CD14-positive monocyte (primary cell): ENCODE measurements around the gene TMEM128. TPM values are rescaled to one million over a fixed set of nuclear protein-coding genes. Genes with fewer than 3 reads are reported as not detected.

Experiments
- DNase-seq, 3 donors: peaks; one replicate each; pipeline ENCODE4 v3.0.0-alpha.2; 2011 to 2022
- H2AFZ ChIP-seq: 2 replicates; pipeline ENCODE4 v1.6.0; 2012; ENCODE audit warnings: mild to moderate bottlenecking, low read depth, low read length, inconsistent platforms; ENCODE audit not compliant: insufficient read depth, poor library complexity, severe bottlenecking
- H3K27ac ChIP-seq, 2 donors: 1 replicate in 1 of 2; 2 replicates in 1 of 2; pipeline ENCODE4 v1.5.1; 2012 to 2013; ENCODE audit warnings: low read length in 2 of 2, control low read depth in 1 of 2, inconsistent platforms in 1 of 2, low read depth in 1 of 2, mild to moderate bottlenecking in 1 of 2
- H3K27me3 ChIP-seq, 2 donors: one replicate each; pipeline versions ENCODE4 v1.6.0 to v1.6.1; 2011 to 2013; ENCODE audit warnings: low read length in 2 of 2; ENCODE audit not compliant: control insufficient read depth in 2 of 2, insufficient read depth in 2 of 2
- H3K36me3 ChIP-seq, 2 donors: replicated peaks in 1 of 2; 1 replicate in 1 of 2; 2 replicates in 1 of 2; pipeline versions ENCODE4 v1.5.1 to v1.6.1; 2012 to 2013; ENCODE audit warnings: low read length in 2 of 2, control low read depth in 1 of 2, inconsistent platforms in 1 of 2, mild to moderate bottlenecking in 1 of 2; ENCODE audit not compliant: insufficient read depth in 2 of 2, control insufficient read depth in 1 of 2
- H3K4me1 ChIP-seq, 2 donors: 1 replicate in 1 of 2; 2 replicates in 1 of 2; pipeline versions ENCODE4 v1.5.1 to v1.6.1; 2012 to 2013; ENCODE audit warnings: low read length in 2 of 2, control low read depth in 1 of 2, inconsistent platforms in 1 of 2, mild to moderate bottlenecking in 1 of 2, moderate library complexity in 1 of 2; ENCODE audit not compliant: insufficient read depth in 2 of 2, control insufficient read depth in 1 of 2
- H3K4me2 ChIP-seq: replicated peaks from 2 replicates; pipeline ENCODE3; 2012; ENCODE audit warnings: low read length, moderate library complexity, mild to moderate bottlenecking; ENCODE audit not compliant: poor library complexity, severe bottlenecking; ENCODE audit errors: extremely low read depth
- H3K4me3 ChIP-seq, 3 experiments: fragments of 200-600 bp in 1 of 3; sonication (generic) in 1 of 3; replicated peaks in 1 of 3; 1 replicate in 2 of 3; 2 replicates in 1 of 3; pipeline ENCODE4 v1.5.1; 2011 to 2013; ENCODE audit warnings: low read length in 3 of 3, mild to moderate bottlenecking in 3 of 3, control low read depth in 2 of 3, low read depth in 2 of 3, inconsistent platforms in 1 of 3, moderate library complexity in 1 of 3
- H3K79me2 ChIP-seq: 2 replicates; pipeline ENCODE4 v1.6.0; 2012; ENCODE audit warnings: mild to moderate bottlenecking, control low read depth, inconsistent platforms, low read length, moderate library complexity; ENCODE audit not compliant: insufficient read depth
- H3K9ac ChIP-seq: 2 replicates; pipeline ENCODE4 v1.6.0; 2017; ENCODE audit warnings: low read length, mild to moderate bottlenecking; ENCODE audit not compliant: insufficient read depth, poor library complexity, severe bottlenecking
- H3K9me3 ChIP-seq, 2 donors: replicated peaks in 1 of 2; 1 replicate in 1 of 2; 2 replicates in 1 of 2; pipeline versions ENCODE4 v1.5.1 to v1.6.1; 2012 to 2013; ENCODE audit warnings: low read length in 2 of 2, control low read depth in 1 of 2; ENCODE audit not compliant: control insufficient read depth in 1 of 2, insufficient read depth in 1 of 2
- H4K20me1 ChIP-seq: 2 replicates; pipeline ENCODE4 v1.6.0; 2012; ENCODE audit warnings: mild to moderate bottlenecking, low read length, control low read depth, moderate library complexity; ENCODE audit not compliant: insufficient read depth
- H3K27ac Mint-ChIP-seq, 7 donors: one replicate each; pipeline ENCODE4 v1.8.0; 2020; ENCODE audit warnings: mild to moderate bottlenecking in 7 of 7, mixed read lengths in 7 of 7, moderate library complexity in 6 of 7, inconsistent platforms in 2 of 7
- H3K27me3 Mint-ChIP-seq, 3 donors: one replicate each; pipeline ENCODE4 v1.8.0; 2021 to 2022; ENCODE audit warnings: low read depth in 3 of 3, mild to moderate bottlenecking in 3 of 3, mixed read lengths in 3 of 3, moderate library complexity in 3 of 3, inconsistent platforms in 1 of 3
- H3K36me3 Mint-ChIP-seq, 2 donors: one replicate each; pipeline ENCODE4 v1.8.0; 2020; ENCODE audit warnings: mixed read lengths in 2 of 2, inconsistent platforms in 1 of 2, mild to moderate bottlenecking in 1 of 2
- H3K4me1 Mint-ChIP-seq: one replicate; pipeline ENCODE4 v1.8.0; 2020; ENCODE audit warnings: mild to moderate bottlenecking, mixed read lengths
- H3K4me3 Mint-ChIP-seq, 2 donors: one replicate each; pipeline ENCODE4 v1.8.0; 2020; ENCODE audit warnings: mild to moderate bottlenecking in 2 of 2, mixed read lengths in 2 of 2, moderate library complexity in 1 of 2
- H3K9me3 Mint-ChIP-seq, 7 donors: one replicate each; pipeline ENCODE4 v1.8.0; 2020 to 2022; ENCODE audit warnings: mixed read lengths in 7 of 7, mild to moderate bottlenecking in 6 of 7, moderate library complexity in 6 of 7, inconsistent platforms in 2 of 7
- WGBS: methylation state at CpG from one replicate; pipeline ENCODE4 v1.1.5; 2013; ENCODE audit warnings: missing lambda C conversion rate; ENCODE audit not compliant: insufficient coverage; 5-methylcytosine and 5-hydroxymethylcytosine counted together
- intact Hi-C, 2 donors: fragments of 100-400 bp; cut with micrococcal nuclease; formaldehyde crosslinking; loops; one replicate each; pipeline versions ENCODE4 v1.15.0 to v1.15.1; 2023
- polyA plus RNA-seq, 3 donors: library from polyadenylated mRNA; depleted of rRNA in 1 of 3; unstranded in 2 of 3; stranded (reverse) in 1 of 3; fragments of 300-500 nt in 2 of 3; fragments of >200 nt in 1 of 3; fragmentation: Illumina TruSeq in 2 of 3; gene quantifications; 1 replicate in 2 of 3; 2 replicates in 1 of 3; pipeline ENCODE4 v1.2.3, GENCODE V29; 2012 to 2021
- TF ChIP-seq, protein P1 (sequence below): fragments of 200-600 bp; IDR thresholded peaks from one replicate; pipeline ENCODE4 v1.8.0; 2022; ENCODE audit warnings: antibody characterized with exemption, mild to moderate bottlenecking

The TMEM128 gene
- polyA plus RNA-seq, 3 donors = 11.4 to 35.1 (median 29.7) TPM

DNA sequence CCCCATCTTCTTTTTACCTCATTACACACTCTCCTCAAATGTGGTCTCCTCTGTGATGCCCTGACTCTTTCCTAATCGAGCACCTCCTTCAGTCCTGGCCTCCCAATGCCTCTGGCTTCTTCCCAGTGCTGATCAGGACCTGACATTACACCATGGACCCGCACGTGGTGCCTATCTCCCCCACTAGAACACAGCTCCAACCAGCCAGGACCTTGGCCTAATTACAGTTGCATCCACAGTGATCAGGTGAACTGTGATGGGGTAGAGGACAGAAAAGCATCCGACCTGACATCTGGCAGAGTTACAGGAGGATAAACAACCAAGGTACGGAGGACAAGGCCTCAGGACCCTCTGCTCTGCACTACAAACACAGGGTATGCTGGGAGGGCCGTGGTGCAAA, 29.5 kb upstream of the TMEM128 start:
- Mint-ChIP-seq H3K4me3 (no peak overlapping the region), H3K27me3 (no peaks in the 10 kb centered on the region), H3K27ac (peak overlapping the region in 5 of 7 donors; percentile 1 to 27 (median 12)), H3K36me3 (peaks cover 70 to 94% of the 10 kb centered on the region in 2 donors), H3K9me3 (no peaks in the 10 kb centered on the region), H3K4me1 (no peaks in the 10 kb centered on the region)
- Histone ChIP-seq H3K9ac (no peak overlapping the region), H3K4me2 (no peak overlapping the region), H3K79me2 (no peaks in the 10 kb centered on the region), H3K27ac (peak overlapping the region in 1 of 2 donors; percentile 23), H3K4me3 (no peak overlapping the region), H3K4me1 (no peaks in the 10 kb centered on the region), H3K9me3 (no peaks in the 10 kb centered on the region), H3K36me3 (peaks cover 90 to 99% of the 10 kb centered on the region in 2 donors), H2AFZ (no peak overlapping the region), H4K20me1 (no peaks in the 10 kb centered on the region), H3K27me3 (no peaks in the 10 kb centered on the region)
- TF ChIP-seq, protein P1, sequence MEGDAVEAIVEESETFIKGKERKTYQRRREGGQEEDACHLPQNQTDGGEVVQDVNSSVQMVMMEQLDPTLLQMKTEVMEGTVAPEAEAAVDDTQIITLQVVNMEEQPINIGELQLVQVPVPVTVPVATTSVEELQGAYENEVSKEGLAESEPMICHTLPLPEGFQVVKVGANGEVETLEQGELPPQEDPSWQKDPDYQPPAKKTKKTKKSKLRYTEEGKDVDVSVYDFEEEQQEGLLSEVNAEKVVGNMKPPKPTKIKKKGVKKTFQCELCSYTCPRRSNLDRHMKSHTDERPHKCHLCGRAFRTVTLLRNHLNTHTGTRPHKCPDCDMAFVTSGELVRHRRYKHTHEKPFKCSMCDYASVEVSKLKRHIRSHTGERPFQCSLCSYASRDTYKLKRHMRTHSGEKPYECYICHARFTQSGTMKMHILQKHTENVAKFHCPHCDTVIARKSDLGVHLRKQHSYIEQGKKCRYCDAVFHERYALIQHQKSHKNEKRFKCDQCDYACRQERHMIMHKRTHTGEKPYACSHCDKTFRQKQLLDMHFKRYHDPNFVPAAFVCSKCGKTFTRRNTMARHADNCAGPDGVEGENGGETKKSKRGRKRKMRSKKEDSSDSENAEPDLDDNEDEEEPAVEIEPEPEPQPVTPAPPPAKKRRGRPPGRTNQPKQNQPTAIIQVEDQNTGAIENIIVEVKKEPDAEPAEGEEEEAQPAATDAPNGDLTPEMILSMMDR = no peak
- intact Hi-C loops = no loop called here
- no peak for DNase-seq
- WGBS = 83% methylated on average over 1 of the region's 6 CpGs

DNA sequence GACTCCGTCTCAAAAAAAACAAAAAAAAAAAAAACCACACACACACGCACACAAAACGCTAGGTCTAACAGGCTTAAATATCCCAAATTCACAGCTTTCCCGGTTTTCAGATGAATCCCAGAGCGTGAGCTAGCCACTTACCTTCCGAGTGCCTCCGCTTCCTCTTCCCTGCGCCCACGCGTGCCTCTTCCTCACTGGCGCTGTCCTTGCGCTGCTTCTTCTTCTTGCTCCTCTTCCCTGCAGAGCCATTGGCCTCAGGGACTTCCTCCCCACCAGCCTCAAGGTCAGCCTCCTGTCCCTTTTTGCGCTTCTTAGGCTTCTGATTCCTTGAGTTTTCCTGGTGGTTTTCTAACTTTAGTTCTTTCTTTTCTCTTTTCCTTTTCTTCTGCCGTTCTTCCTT, 26.2 kb upstream of the TMEM128 start:
- no peaks in the 10 kb centered on the region for H3K27me3 Mint-ChIP-seq
- no peak overlapping the region for H3K4me3 Mint-ChIP-seq
- Histone ChIP-seq H3K27me3 (no peaks in the 10 kb centered on the region), H4K20me1 (no peaks in the 10 kb centered on the region), H3K4me2 (no peak overlapping the region), H3K9ac (no peak overlapping the region), H3K4me3 (no peak overlapping the region), H3K27ac (no peak overlapping the region), H3K36me3 (peaks cover 60 to 81% of the 10 kb centered on the region in 2 donors), H2AFZ (no peak overlapping the region), H3K4me1 (peaks cover 21 to 29% of the 10 kb centered on the region in 2 donors), H3K9me3 (no peaks in the 10 kb centered on the region), H3K79me2 (no peaks in the 10 kb centered on the region)
- 97% methylated on average over 11 of the region's 14 CpGs for WGBS
- peaks cover 69 to 80% of the 10 kb centered on the region in 2 donors for H3K36me3 Mint-ChIP-seq
- H3K27ac Mint-ChIP-seq = peak overlapping the region in 4 of 7 donors; percentile 1 to 63 (median 38)
- no peak for DNase-seq
- intact Hi-C loops = no loop called here
- no peaks in the 10 kb centered on the region for H3K9me3 Mint-ChIP-seq
- TF ChIP-seq, protein P1 = no peak
- H3K4me1 Mint-ChIP-seq = peaks cover 28% of the 10 kb centered on the region
